Measurements from ENCODE around the gene AKT1.

Gene AKT1

DNA sequence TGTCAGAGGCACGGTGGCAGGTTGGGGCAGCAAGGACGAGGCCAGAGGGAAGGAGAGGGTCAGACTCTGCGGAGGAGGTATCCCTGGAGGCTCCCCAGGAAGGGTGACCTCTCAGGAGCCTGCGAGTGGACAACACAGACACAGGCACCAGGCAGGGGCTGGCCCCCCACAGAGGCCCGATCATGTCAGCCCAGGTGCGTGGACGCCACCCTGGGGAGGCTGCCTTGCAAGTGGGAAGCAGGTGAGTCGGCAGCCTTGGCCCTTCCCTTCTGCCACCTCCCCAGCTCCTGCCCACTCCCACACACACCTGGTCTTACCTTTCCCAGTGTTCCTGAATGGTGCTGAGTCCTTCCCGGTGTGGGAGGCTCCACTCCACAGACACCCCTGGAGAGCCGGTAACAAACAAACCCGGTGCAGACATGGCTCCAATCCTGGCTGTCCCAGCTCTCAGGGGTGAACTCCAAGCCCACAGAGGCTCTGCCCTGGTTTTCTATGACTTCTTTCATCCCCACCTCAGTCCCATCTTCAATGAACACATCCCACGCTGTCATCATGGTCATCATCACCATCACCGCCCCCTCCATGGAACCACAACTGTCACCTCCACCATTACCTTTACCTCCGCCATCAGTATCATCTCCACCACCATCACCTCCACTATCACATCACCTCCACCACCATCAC is 10.5 kb upstream of the AKT1 start:
- no peak overlapping the region for H3K4me3 Mint-ChIP-seq
- no peaks in the 10 kb centered on the region for H3K9me3 Mint-ChIP-seq
- H3K27ac Mint-ChIP-seq, result no peak overlapping the region
- peaks cover 2% of the 10 kb centered on the region for H3K36me3 Mint-ChIP-seq (ENCODE audit: low read depth)
- peaks cover 7% of the 10 kb centered on the region for H3K4me1 Mint-ChIP-seq (ENCODE audit: low read depth)
- H3K27me3 Mint-ChIP-seq (ENCODE audit: low read depth), result no peaks in the 10 kb centered on the region

DNA sequence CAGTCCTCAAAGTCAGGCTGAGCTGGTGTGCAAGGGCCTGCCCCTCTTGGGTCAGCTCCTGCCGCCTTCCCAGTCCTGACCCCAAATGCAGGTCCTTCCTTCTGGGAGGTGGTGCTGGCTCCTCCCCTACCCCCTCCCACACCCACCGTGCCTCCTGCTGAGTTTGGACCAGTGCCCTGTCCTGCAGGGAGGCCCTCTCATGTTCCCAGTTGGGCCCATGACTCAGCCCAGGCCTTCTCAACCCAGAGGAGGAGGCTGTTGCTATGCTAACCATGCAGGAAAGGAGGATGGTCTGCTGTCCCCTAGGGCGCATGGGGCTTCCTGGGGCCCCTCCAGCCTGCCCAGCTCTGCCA is 9.8 kb upstream of the AKT1 start:
- H3K9me3 Mint-ChIP-seq, result no peaks in the 10 kb centered on the region
- H3K36me3 Mint-ChIP-seq (ENCODE audit: low read depth), result peaks cover 2% of the 10 kb centered on the region
- H3K4me3 Mint-ChIP-seq, result no peak overlapping the region
- H3K4me1 Mint-ChIP-seq (ENCODE audit: low read depth), result peaks cover 7% of the 10 kb centered on the region
- H3K27me3 Mint-ChIP-seq (ENCODE audit: low read depth), result no peaks in the 10 kb centered on the region
- no peak overlapping the region for H3K27ac Mint-ChIP-seq

DNA sequence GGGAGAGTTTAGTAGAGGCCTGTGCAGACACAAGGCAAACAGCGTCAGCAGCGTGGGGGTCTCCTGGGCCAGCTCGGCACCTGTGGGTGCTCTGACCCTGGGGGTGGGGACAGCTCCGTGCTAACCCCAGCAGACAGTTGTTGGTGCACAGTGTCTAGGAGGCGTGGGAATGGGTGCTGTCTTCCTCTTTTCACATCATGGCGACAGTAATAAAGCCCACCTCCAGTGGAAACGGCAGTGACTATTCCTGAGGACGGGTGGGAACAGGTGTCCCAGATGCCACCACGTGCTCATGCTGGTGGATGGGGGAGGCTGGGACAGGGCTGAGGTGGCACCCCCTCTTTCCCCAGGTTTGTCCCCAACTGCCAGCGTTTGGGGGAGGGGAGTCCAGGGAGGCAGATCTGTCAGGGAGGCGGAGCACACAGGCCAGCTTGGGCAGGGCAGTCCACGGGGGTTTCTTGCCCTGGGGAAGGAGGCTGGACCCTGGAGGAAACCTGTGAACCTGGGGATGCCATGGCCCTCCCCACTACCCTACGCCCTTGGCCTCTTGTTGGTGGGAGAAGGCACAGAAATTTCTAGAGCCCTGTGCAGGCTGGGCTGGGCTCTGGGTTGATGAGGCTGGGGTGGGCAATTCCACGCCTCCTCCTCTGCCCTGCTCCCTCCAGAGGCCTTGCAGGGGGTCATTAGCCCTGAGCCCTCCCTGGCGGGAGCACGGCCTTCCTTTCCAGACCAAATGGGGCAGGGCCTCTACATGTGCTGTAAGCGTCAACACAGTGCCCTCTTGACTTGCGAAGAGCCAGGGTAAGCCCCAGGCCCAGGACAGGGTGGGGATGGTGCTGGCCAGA is 9.2 kb upstream of the AKT1 start:
- H3K4me3 Mint-ChIP-seq, result no peak overlapping the region
- peaks cover 11% of the 10 kb centered on the region for H3K4me1 Mint-ChIP-seq (ENCODE audit: low read depth)
- H3K36me3 Mint-ChIP-seq (ENCODE audit: low read depth), result peaks cover 2% of the 10 kb centered on the region
- H3K27ac Mint-ChIP-seq, result no peak overlapping the region
- H3K9me3 Mint-ChIP-seq, result no peaks in the 10 kb centered on the region
- H3K27me3 Mint-ChIP-seq (ENCODE audit: low read depth), result no peaks in the 10 kb centered on the region

DNA sequence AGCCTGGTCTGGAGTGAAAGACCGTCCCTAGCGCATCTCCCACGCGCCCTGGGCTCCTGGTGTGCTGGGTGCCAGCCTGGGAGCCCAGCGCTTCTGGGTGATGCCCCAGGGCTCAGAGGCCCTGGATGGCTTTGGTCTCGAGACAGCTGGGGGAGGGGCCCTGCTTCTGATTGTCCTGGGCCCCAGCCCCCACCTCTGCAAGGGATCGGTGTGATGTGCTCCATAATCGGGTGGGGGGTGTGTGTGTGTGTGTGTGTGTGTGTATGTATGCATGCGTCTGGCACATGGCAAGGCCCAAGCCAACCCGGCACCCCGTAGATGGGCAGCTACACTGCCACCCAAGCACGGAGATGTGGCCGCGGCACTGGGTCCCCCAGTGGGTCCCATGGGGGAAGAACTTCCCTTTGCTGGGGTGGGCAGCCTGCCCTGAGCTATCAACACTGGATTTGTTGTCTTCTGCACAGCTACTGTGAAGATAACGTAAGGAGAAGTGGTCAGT is 8.4 kb upstream of the AKT1 start:
- Mint-ChIP-seq H3K9me3 (no peaks in the 10 kb centered on the region), H3K27me3 (ENCODE audit: low read depth) (peaks cover 5% of the 10 kb centered on the region), H3K27ac (no peak overlapping the region), H3K4me1 (ENCODE audit: low read depth) (peaks cover 18% of the 10 kb centered on the region), H3K4me3 (no peak overlapping the region), H3K36me3 (ENCODE audit: low read depth) (peaks cover 2% of the 10 kb centered on the region)

DNA sequence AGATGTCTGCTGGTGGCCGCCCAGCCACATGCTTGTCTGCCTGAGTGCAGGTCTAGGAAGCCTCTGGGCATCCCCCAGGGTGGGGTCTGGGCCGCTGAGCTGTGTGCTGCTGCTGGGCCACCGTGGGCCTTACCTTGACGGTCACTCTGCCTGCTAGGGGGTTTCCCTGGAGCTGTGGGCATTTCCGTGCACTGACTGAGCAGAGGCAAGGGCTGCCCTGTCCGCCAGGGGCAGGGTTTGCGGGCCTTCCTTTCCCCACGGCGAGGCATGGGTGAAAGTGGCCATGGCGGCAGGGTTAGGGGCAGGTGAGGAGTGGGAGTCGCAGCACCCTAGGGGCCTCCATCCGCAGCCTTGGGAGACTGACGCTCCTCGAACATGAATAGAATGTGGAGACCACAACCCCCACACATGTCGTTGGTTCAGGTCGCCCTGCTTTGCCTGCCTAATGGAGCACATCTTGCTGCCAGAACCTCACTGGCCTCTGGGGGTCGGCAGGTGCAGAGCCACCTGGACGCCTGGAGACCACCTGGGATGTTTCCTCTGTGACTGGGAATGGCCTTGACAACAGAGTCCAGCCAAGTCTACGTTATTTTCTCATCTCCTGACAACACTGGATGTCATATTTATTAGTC is 7.8 kb upstream of the AKT1 start:
- no peak overlapping the region for H3K4me3 Mint-ChIP-seq
- no peaks in the 10 kb centered on the region for H3K9me3 Mint-ChIP-seq
- H3K36me3 Mint-ChIP-seq (ENCODE audit: low read depth), result peaks cover 2% of the 10 kb centered on the region
- peaks cover 24% of the 10 kb centered on the region for H3K4me1 Mint-ChIP-seq (ENCODE audit: low read depth)
- peaks cover 9% of the 10 kb centered on the region for H3K27me3 Mint-ChIP-seq (ENCODE audit: low read depth)
- H3K27ac Mint-ChIP-seq, result no peak overlapping the region

DNA sequence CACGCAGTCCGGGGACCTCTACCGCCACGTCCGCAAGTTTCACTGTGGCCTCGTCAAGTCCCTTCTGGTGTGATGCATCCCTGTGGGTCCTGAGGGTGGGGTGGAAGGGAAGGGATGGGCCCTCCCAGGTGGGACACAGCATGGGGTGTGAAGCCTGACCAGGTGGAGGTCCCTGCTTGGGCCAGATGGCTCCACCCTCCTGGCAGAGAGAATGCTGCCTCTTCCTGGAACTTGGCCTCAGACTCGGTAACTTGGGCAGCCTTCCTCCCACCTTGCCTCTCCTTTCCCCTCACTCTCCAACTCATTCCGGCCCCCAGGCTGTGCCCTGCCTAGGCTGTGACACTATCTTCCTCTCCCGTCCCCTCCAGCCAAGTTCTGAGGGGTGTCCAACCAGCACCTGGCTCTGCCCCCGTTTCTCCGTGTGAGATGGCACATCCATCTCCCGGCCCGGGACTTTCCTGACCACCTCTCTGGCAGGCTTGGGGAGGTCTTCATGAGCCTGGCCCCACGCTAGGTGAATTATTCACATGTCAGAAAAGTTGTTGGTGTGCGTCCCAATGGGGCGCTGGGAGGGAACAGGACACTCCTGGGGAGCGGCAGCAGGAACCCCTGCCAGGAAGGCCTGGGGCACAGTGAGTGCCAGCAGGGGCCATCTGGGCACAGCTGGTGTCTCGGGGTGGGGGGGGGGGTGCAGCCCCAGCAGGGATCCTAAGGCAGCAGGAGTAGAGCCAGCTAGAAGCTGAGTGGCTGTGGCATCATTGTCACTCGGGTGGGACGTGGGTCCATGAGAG is 7.0 kb upstream of the AKT1 start:
- H3K27me3 Mint-ChIP-seq (ENCODE audit: low read depth), result peaks cover 14% of the 10 kb centered on the region
- H3K4me1 Mint-ChIP-seq (ENCODE audit: low read depth), result peaks cover 24% of the 10 kb centered on the region
- peak overlapping the region; percentile 69 for H3K27ac Mint-ChIP-seq
- H3K9me3 Mint-ChIP-seq, result no peaks in the 10 kb centered on the region
- peaks cover 2% of the 10 kb centered on the region for H3K36me3 Mint-ChIP-seq (ENCODE audit: low read depth)
- H3K4me3 Mint-ChIP-seq, result peak overlapping the region; percentile 70

DNA sequence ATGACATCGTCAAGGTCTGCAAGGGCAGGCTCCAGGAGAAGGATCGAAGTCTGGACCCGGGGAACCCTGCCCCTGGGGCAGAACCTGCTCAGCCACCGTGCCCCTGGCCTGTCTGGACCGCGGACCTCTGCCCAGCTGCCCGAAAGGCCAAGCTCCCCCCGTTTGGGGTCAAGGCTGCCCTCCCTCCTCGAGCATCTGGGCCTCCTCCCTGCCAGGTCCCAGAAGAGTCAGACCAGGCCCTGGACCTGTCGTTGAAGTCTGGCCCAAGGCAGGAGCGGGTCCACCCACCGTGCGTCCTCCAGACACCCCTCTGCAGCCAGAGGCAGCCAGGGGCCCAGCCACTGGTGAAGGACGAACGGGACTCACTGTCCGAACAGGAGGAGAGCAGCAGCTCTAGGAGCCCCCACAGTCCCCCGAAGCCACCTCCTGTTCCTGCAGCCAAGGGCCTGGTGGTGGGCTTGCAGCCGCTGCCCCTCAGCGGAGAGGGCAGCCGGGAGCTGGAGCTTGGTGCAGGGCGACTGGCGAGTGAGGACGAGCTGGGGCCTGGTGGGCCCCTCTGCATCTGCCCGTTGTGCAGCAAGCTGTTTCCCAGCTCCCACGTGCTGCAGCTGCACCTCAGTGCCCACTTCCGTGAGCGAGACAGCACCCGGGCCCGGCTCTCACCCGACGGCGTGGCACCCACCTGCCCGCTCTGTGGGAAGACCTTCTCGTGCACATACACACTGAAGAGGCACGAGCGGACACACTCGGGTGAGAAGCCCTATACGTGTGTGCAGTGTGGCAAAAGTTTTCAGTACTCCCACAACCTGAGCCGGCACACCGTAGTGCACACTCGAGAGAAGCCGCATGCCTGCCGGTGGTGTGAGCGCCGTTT is 6.2 kb upstream of the AKT1 start:
- no peaks in the 10 kb centered on the region for H3K9me3 Mint-ChIP-seq
- peak overlapping the region; percentile 73 for H3K27ac Mint-ChIP-seq
- peak overlapping the region; percentile 91 for H3K4me3 Mint-ChIP-seq
- H3K27me3 Mint-ChIP-seq (ENCODE audit: low read depth), result peaks cover 14% of the 10 kb centered on the region
- H3K4me1 Mint-ChIP-seq (ENCODE audit: low read depth), result peaks cover 21% of the 10 kb centered on the region
- peaks cover 2% of the 10 kb centered on the region for H3K36me3 Mint-ChIP-seq (ENCODE audit: low read depth)

DNA sequence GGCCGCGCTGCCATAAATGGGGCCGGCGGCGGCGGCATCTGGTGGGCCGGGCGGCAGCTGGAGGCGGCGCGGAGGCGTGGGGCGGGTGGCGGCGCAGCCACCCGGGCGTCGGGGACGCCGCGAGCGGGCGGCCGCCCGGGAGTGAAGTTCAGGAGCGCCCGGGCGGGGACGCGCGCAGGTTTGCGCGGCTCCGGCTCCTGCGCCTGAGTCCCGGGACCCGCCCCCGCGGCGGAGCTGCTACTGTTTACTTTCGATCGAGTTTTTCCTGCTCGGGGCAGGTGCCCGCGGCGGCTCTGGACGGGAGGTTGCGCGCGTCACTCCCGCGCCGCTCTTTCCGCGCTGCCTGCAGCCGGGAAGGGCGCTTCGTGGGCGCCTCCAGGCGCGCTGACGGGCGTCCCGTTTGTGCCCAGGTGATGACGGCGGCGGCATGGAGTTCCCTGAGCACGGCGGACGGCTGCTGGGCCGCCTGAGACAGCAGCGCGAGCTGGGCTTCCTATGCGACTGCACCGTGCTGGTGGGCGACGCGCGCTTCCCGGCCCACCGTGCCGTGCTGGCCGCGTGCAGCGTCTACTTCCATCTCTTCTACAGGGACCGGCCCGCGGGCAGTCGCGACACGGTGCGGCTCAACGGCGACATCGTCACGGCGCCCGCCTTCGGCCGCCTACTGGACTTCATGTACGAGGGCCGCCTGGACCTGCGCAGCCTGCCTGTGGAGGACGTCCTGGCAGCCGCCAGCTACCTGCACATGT is 5.4 kb upstream of the AKT1 start, which contains the start of gene ZBTB42:
Gene ZBTB42, plus strand, starts transcription at position 331 of the 749 bp plus-strand sequence. Its CDS starts 97 bp downstream, at position 428.
- Mint-ChIP-seq H3K4me3 (peak within 1 kb of the TSS; percentile 91), H3K27me3 (ENCODE audit: low read depth) (peaks cover 14% of the 10 kb centered on the region), H3K9me3 (no peaks in the 10 kb centered on the region), H3K36me3 (ENCODE audit: low read depth) (peaks cover 2% of the 10 kb centered on the region), H3K4me1 (ENCODE audit: low read depth) (peaks cover 28% of the 10 kb centered on the region), H3K27ac (peak within 1 kb of the TSS; percentile 73)

DNA sequence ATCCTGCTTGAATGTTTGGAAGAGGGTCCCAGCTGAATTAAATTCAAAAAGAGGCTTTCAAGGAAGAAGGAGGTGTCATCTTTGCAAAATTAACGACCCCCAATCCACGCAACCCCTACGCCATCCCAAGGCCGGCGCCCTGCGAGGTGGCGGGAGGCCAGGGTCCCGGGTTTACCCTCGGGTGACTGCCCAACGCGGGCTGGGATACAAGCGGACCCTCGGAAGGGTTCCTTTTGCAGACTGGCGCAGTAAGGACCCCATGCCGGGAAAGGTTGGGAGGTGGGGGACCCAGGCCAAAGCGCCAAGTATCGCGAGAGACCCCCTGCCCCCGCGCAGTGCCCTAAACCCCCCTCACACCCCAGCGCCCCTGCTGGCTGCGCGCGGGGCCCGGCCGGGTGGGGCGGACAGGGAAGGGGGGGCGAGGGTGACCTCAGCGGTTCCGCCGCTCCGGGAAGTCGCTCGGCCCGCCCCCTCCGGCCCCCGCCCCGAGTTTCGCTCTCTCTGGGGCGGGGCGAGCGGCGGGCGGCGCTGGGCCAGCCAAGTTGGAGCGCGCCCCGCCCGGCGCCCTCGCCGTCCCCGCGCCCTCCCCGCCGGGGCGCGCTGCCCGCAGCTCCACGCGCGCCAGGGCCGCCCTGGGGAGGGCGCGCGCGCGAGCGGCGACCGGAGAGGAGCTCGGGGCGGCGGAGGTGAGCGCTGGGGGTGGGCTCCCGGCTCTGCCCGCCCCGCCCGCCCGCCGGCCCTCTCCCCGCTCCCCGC is 4.6 kb upstream of the AKT1 start:
- Mint-ChIP-seq H3K36me3 (ENCODE audit: low read depth) (peaks cover 2% of the 10 kb centered on the region), H3K27me3 (ENCODE audit: low read depth) (peaks cover 14% of the 10 kb centered on the region), H3K4me1 (ENCODE audit: low read depth) (peaks cover 29% of the 10 kb centered on the region), H3K27ac (peak overlapping the region; percentile 42), H3K9me3 (no peaks in the 10 kb centered on the region), H3K4me3 (peak overlapping the region; percentile 33)

DNA sequence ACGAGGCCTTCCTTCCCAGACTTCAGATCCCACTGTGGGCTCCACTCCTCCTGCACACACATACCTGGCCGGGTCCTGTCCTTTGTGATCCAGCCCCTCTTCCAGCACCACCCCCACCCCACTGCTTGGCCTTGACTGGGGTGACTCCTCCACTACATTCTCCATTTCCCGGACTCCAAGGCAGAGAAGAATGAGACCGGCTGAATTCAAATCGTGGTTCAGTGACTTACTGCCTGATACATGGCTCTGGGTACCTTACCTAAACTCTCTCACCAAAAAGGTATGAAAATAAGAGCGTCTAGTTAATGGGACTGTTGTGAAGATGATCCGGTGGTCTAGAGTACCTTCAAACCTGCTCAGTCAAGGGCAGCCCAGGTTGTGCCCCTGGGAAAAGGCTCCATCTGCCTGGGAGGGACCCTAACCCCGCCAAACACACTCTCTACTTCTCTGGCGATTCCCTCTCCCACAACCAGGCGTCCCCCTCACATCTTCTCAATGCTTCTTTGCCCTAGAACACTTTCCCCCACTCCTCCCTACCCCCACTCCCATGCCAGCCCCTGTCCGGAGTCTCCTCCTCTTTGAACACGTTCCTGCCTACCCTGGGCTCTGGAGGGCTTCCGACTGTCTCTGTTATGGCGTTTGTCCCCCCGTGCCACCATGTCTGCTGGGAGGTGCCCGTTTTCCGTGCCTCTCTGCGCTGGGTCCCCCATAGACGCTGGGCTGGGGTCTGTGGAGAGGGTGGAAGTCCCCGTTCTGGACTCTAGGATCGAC is 3.9 kb upstream of the AKT1 start:
- peaks cover 30% of the 10 kb centered on the region for H3K4me1 Mint-ChIP-seq (ENCODE audit: low read depth)
- H3K27ac Mint-ChIP-seq, result peak overlapping the region; percentile 42
- peaks cover 2% of the 10 kb centered on the region for H3K36me3 Mint-ChIP-seq (ENCODE audit: low read depth)
- no peaks in the 10 kb centered on the region for H3K9me3 Mint-ChIP-seq
- H3K27me3 Mint-ChIP-seq (ENCODE audit: low read depth), result peaks cover 14% of the 10 kb centered on the region
- peak overlapping the region; percentile 33 for H3K4me3 Mint-ChIP-seq

DNA sequence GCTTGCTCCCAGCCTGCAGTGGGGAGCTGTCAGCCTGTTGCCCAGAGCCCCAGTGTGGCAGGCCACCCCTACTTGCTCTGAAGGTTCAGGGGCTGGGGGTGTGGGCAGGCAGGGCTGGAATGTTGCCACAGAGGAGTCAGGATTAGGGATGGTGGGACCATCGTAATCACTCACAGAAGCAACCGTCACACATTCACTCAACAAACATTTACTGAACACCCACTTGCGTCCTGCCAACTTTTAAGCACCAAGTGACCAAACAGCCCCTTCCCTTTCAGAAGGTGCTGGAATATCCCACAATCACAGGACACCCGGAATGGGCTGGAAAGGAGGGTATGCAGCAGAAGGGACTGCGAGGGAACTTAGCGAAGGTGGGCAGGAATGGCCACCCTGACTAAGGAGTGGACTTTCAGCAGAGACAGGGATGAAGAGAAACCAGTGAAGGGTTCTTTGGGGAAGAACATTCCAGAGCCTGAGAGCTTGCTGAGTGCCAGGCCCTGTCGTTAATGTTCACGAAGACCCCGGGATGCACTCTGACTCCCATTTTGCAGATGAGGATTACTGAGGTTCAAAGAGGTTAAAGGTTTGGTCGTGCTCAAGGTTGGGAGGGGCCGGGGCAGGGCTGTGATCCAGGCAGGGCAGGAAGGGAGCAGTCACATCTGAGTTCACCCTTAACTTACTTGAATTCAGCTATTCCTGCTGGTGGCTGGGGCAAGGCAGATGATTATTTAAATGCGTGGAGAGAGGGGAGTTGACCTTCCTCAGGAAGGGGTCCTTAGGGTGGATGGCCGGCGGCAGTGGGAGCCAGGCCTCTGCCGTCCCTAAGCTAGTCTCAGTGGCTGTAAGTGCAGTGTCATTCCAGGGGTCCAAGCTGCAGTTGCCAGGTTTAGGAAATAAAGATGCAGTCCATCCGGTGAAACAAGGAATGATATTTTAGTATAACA is 3.0 kb upstream of the AKT1 start:
- peak overlapping the region; percentile 62 for H3K27ac Mint-ChIP-seq
- peak overlapping the region; percentile 33 for H3K4me3 Mint-ChIP-seq
- peaks cover 2% of the 10 kb centered on the region for H3K36me3 Mint-ChIP-seq (ENCODE audit: low read depth)
- no peaks in the 10 kb centered on the region for H3K9me3 Mint-ChIP-seq
- H3K27me3 Mint-ChIP-seq (ENCODE audit: low read depth), result peaks cover 14% of the 10 kb centered on the region
- peaks cover 37% of the 10 kb centered on the region for H3K4me1 Mint-ChIP-seq (ENCODE audit: low read depth)
